Stomach smooth muscle (tissue), 2 donors: Measurements from ENCODE around the gene ANXA2.
A peak's percentile ranks its signal among the peaks of the same experiment; 100 is the strongest.

Source experiments
- H3K27ac ChIP-seq: one replicate; pipeline ENCODE4 v1.7.0; 2013; ENCODE audit warnings: mild to moderate bottlenecking, low read length, inconsistent platforms
- H3K27me3 ChIP-seq, 2 donors: one replicate each; pipeline ENCODE4 v1.7.0; 2013; ENCODE audit warnings: low read length in 2 of 2; ENCODE audit not compliant: insufficient read depth in 2 of 2, control insufficient read depth in 1 of 2
- H3K36me3 ChIP-seq, 2 donors: one replicate each; pipeline ENCODE4 v1.7.0; 2013; ENCODE audit warnings: low read length in 2 of 2; ENCODE audit not compliant: control insufficient read depth in 2 of 2, insufficient read depth in 2 of 2
- H3K4me1 ChIP-seq: one replicate; pipeline ENCODE4 v1.7.0; 2013; ENCODE audit warnings: low read length; ENCODE audit not compliant: control insufficient read depth, insufficient read depth
- H3K4me3 ChIP-seq, 2 donors: one replicate each; pipeline ENCODE4 v1.7.0; 2013; ENCODE audit warnings: low read length in 2 of 2
- H3K9ac ChIP-seq, 2 donors: one replicate each; pipeline ENCODE4 v1.7.0; 2013; ENCODE audit warnings: low read length in 2 of 2, mild to moderate bottlenecking in 1 of 2
- H3K9me3 ChIP-seq, 2 donors: one replicate each; pipeline ENCODE4 v1.7.0; 2013; ENCODE audit warnings: low read length in 2 of 2; ENCODE audit not compliant: control insufficient read depth in 2 of 2
- donor health status: healthy.
- donor health status: Pancreatic carcinoma.

Gene ANXA2

DNA sequence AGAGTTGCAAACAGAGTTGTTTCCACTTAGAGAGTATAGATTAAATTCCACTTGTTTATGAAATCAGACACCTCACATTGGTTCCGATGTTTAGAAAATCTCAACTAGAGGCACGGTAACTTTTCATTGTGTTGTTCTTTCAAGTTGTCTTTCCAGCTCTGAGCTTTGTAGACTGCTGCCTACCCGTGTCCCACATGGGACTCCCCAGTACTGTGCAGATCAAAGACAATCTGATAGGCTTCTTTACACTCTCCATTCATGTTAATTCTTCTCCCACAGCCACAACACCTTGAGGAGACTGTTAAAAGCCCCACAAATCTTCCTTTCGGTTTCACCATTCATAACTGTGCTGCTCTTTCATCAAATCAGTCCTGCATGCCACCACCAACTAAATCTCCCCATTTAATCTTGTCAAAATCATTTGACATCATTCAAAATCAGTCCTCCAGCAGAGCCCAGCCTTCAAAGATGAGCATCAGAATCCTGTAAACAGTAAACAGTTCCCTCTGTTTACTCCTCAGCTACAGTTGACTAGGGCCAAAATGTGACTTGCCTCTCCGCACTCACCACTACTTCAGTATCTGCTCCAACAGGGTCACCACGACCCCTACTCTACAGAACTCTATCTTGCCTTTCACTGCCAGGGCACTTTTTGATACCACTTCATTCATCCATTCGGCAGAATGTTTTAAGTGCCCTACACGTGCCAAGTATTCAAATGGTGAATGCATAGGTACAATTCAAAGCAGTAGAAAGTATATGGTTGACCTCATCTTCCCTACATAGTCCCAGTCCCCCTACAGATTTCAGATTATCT is 8.3 kb downstream of the ANXA2 start:
- H3K4me1 ChIP-seq = peaks cover 52% of the 10 kb centered on the region

DNA sequence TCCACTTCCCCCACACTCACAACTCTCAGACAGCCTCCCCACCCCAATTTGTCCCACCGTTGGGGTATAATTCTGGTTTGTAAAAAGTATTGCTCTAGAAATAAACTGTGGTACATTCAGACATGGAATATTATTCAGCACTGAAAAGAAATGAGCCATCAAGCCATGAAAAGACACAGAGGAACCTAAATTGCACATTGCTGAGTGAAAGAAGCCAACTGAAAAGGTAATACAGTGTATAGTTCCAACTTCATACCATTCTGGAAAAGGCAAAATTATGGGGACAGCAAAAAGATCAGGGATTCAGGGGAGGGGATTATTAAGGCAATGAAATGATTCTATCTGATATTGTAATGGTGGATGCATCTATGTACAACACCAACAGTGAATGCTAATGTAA is 10.5 kb downstream of the ANXA2 start:
- Histone ChIP-seq H3K9me3 (no peaks in the 10 kb centered on the region), H3K27ac (no peak overlapping the region), H3K9ac (no peak overlapping the region), H3K4me1 (peaks cover 35% of the 10 kb centered on the region), H3K36me3 (peaks cover 2 to 5% of the 10 kb centered on the region in 2 donors), H3K27me3 (no peaks in the 10 kb centered on the region), H3K4me3 (no peak overlapping the region)

More for the DNA sequence above, 8.3 kb downstream of the ANXA2 start:
- H3K36me3 ChIP-seq = peaks cover 0 to 3% of the 10 kb centered on the region in 2 donors
- H3K4me3 ChIP-seq = peak overlapping the region; percentile 23 to 40
- H3K9ac ChIP-seq = no peak overlapping the region
- peak overlapping the region; percentile 7 for H3K27ac ChIP-seq
- no peaks in the 10 kb centered on the region for H3K27me3 ChIP-seq
- no peaks in the 10 kb centered on the region for H3K9me3 ChIP-seq

DNA sequence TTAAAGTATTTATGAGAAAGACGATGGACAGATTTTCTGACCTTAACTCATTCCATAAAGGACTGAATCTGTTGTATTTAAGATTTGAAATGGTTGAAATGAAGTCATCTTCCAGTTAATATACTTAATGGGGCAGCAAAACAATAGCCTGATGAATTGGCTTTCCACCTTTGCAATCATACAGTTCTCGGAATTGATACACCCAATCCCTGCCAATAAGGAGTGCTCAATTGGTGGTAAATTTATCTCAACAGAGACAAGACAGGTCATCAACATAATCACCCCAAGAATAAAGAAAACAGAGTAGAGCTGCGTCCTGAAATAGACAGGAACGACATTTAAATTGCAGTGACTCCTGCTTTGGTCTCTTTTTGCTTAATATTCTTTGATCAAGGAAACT is 11.2 kb downstream of the ANXA2 start:
- H3K27ac ChIP-seq = no peak overlapping the region

DNA sequence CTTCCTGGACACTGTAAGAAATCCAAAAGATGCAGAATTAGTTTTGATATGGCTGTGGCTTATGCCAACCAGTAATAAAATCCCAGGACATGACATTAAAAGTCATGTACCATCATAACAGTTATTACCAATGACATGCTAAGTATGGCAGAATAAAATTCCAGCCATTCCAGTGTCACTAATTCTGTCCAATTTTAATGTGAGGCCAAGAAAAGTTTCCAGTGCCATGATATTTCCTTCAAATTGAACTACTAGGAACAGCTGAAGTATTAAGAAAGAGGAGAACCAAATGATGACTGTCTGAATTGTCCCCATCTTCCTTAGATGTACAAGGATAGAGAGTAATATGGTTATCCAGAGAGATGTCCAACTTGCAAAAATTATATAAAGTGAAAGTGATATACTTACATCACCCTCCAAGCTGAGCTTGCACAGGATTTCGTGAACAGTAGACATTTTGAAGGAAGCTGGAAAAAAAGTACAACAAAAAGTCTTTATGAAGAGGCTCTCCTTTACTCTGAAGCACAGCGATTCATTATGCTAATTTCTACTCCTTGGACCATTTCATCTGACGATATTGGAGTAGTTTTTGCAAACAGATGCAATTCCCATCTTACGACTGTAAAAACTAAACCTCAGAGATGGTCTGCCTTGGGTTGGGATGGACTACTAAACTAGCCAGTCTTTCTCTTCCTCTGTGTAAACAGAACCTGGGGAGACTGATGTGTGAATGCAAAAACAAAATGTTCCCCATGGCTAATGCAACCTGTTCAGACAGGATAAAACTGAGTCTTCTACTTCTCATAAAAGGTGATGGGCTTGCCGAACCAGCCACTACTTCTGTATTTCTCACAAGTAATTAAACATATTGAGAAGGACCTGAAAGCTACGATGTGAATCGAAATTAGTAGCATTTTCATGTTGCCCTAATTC is 11.9 kb downstream of the ANXA2 start:
- peaks cover 9 to 10% of the 10 kb centered on the region in 2 donors for H3K36me3 ChIP-seq
- H3K27me3 ChIP-seq = no peaks in the 10 kb centered on the region
- no peak overlapping the region for H3K4me3 ChIP-seq
- peaks cover 22% of the 10 kb centered on the region for H3K4me1 ChIP-seq
- H3K27ac ChIP-seq = no peak overlapping the region
- H3K9me3 ChIP-seq = no peaks in the 10 kb centered on the region
- H3K9ac ChIP-seq = no peak overlapping the region

More for the DNA sequence above, 11.2 kb downstream of the ANXA2 start:
- Histone ChIP-seq H3K9ac (no peak overlapping the region), H3K36me3 (peaks cover 4 to 6% of the 10 kb centered on the region in 2 donors), H3K9me3 (no peaks in the 10 kb centered on the region), H3K4me1 (peaks cover 29% of the 10 kb centered on the region), H3K27me3 (no peaks in the 10 kb centered on the region), H3K4me3 (no peak overlapping the region)

DNA sequence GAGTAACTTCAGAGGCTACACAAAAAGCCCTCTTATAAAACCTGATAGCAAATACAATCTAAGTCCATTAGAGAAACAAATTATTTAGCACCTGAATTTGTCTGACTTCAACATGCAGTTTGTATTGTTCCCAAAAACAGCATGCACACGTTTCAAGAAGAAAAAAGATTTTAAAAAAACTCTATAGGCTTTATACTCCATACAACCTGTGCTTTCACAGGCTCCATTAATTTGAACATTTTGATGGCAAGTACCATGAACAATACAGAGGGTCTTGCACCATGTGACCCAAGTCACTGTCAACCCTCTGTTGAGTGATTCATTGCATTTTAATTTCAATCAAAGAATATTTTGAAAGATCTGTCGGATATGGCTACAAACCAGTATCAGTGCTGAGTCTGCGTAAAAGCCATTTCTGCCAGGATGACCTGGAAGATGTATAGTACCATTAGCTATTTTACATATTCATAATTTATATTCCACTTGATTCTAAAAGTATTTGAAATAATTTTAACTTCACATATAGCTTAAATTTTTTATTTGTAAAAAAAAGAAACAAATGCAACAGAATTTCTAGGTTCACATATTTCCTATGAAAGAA is 13.2 kb downstream of the ANXA2 start:
- Histone ChIP-seq H3K4me3 (no peak overlapping the region), H3K36me3 (peaks cover 15 to 18% of the 10 kb centered on the region in 2 donors), H3K27me3 (no peaks in the 10 kb centered on the region), H3K9ac (no peak overlapping the region), H3K27ac (no peak overlapping the region), H3K4me1 (peaks cover 17% of the 10 kb centered on the region), H3K9me3 (no peaks in the 10 kb centered on the region)

DNA sequence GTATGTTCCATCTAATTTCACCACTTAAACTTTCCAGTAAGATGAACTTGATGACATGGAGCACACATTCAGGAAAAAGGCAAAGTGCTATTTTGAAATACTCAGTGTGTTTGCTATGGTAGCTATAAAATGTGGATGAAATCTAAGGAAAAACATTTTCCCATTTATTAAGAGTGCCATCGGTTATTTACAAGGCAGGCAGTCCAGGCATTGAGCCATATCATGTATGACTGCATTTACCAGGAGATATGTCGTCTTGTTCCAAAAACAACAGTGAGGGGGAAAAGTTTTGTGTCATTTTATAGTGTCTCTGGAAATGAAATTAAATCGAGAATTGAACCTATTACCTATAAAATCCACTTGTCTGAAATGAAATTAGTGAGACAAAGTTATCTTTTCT is 13.7 kb downstream of the ANXA2 start:
- Histone ChIP-seq H3K27ac (no peak overlapping the region), H3K9me3 (no peaks in the 10 kb centered on the region), H3K36me3 (peaks cover 15 to 21% of the 10 kb centered on the region in 2 donors), H3K9ac (no peak overlapping the region), H3K4me3 (no peak overlapping the region), H3K27me3 (no peaks in the 10 kb centered on the region), H3K4me1 (peaks cover 12% of the 10 kb centered on the region)

DNA sequence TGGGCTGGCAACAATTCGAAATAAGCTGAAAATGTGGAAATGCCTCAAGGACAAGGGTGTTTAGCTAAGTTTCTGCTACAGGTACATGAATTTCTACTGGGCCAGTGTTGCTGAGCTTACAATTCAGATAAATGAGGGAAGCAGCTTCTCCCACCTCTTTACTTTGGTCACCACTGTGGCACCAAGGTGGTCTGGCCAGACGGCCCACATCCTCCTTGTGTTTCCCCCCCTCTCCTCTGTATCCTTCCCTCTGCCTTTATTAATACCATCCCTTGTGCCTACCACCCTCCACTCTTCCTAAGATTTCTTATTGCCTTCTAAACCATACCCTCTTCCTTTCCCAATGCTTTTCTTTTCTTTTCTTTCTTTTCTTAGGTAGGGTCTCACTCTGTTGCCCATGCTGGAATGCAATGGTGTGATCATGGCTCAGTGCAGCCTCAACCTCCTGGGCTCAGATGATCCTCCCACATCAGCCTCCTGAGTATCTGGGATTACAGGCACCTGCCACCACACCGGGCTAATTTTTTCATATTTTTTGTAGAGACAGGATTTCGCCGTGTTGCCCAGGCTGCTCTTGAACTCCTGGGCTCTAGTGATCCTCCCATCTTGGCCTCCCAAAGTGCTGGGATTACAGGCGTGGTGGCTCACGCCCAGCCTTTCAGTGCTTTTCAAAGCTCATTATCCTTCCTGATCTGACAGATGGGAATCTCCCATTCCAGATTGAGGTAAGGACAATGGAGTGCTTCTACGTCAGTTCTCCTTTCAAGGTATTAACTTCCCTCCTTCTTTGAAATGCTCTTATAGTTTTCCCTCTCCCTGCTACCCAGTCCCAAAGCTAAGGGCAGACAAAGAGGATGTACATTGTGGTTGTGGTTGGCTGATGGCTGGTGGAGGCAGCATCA is 14.8 kb downstream of the ANXA2 start:
- peaks cover 15 to 21% of the 10 kb centered on the region in 2 donors for H3K36me3 ChIP-seq
- H3K27me3 ChIP-seq = no peaks in the 10 kb centered on the region
- H3K4me1 ChIP-seq = peaks cover 8% of the 10 kb centered on the region
- H3K9ac ChIP-seq = no peak overlapping the region
- H3K27ac ChIP-seq = no peak overlapping the region
- H3K4me3 ChIP-seq = no peak overlapping the region
- H3K9me3 ChIP-seq = no peaks in the 10 kb centered on the region

DNA sequence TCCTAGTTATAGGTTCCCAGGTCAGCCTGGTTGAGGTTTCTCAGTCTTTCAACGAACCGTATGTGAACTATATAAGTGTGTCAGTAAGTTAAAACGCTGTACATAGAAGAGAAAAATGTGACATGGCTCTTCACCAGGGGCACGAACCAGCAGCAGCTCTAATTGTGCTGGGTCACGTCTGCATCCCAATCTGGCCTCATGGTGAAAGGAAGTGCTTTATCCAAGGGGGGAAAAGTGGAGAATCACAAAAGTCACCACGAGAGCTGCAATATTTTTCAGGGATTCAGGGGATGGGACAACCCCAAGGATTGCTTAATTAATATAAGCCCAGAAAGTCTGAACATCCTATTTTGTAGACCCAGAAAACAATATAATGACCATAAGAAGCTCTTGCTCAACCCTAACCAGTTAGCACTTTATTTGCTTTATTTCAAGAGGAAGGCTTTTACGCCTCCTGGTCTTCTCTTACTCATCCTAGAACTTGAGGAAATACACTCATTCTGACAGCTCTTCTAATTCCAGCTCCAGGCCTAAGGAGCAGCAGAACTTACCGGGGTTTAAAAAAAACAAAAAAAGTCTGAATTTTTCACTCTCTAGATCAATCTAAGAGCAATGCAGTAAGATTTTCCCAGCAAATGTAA is 16.5 kb downstream of the ANXA2 start:
- Histone ChIP-seq H3K36me3 (peaks cover 15 to 26% of the 10 kb centered on the region in 2 donors), H3K4me1 (peaks cover 15% of the 10 kb centered on the region), H3K4me3 (no peak overlapping the region), H3K9me3 (no peaks in the 10 kb centered on the region), H3K9ac (no peak overlapping the region), H3K27me3 (no peaks in the 10 kb centered on the region), H3K27ac (no peak overlapping the region)

DNA sequence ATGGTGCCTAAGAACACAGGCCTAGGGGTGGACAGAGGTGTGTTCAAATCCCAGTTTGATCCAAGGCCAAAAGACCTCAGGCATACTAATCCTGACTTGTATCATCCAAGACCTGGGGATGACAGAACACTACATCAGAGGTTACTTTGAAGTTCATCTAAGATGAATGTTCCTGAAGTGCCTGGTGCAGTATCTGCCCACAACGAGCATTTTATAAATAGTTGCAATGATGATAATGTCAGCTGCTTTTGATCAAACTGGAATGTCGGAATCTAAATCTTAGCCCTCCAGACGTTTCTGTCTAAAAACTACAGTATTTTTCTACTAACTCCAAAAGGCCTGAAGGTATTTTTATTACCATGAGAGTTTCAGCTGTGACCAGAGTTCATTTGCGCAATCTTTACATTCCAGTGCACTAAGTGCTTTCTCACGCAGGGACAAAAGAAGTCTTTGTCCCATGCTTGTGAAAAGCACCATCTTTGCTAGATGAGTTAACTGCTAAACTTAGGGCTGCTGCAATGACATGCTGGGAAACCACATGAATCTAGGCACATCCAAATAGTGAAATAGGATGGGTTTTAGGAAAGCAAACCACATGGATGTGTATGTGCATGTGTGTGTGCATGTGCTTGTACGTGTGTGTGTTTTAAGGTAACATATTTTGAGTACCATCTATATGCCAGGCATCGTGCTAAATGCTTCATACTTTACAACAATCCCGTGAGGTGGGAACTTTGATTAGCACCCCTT is 18.1 kb downstream of the ANXA2 start:
- Histone ChIP-seq H3K27me3 (no peaks in the 10 kb centered on the region), H3K4me1 (peaks cover 28% of the 10 kb centered on the region), H3K4me3 (no peak overlapping the region), H3K9me3 (no peaks in the 10 kb centered on the region), H3K36me3 (peaks cover 15 to 29% of the 10 kb centered on the region in 2 donors), H3K9ac (no peak overlapping the region), H3K27ac (no peak overlapping the region)
